GM19328 (cell line): ENCODE data around the gene TOB1.
"Not testable (repeated sequence)": the region's sequence is repeated elsewhere in the genome, so short reads cannot be mapped to it uniquely, and the experiment has no call there.

ENCODE experiments used
- ATAC-seq: cut with Tn5 transposase; IDR thresholded peaks from one replicate; pipeline ENCODE4 v1.9.1; 2021; ENCODE audit warnings: mild to moderate bottlenecking, moderate library complexity; ENCODE audit not compliant: unreplicated experiment

TOB1 gene

DNA sequence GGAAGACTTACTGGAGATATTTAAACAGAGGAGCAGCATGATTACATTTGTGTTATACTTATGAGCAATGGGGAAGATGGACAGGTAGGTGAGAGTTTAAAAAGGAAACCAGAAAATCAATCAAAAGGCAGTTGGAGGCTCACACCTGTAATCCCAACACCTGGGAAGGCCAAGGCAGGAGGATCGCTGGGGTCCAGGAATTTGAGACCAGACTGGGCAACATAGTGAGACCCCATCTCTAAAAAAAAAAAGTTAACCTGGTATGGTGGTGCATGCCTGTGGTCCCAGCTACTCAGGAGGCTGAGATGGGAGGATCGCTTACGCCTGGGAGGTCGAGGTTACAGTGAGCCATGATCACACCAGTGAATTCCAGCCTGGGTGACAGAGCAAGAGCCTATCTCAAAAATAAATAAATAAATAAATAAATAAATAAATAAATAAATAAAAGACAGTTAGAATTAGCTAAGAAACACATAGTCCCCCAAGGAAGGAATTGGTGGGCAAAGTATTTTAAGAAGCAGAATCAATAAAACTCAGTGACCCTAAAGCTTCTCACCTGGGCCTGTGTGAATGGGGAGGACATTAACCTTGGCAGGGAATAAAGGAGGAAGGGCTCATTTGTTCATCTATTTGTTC, 32.3 kb upstream of the TOB1 start:
- no peak for ATAC-seq

DNA sequence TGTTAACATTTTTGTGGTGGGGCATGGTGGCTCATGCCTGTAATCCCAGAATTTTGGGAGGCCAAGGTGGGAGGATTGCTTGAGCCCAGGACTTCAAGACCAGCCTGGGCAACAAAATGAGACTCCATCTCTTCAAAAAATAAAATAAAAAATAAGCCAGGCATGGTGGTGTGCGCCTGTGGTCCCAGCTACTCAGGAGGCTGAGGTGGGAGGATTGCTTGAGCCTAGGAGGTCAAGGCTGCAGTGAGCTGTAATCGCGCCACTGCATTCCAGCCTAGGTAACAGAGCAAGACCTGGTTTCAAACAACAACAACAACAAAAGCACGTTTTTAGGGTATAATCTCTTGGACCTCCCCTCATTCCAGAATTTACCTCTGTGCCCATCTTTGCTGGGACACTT, 28.4 kb upstream of the TOB1 start:
- ATAC-seq: not testable (repeated sequence)

DNA sequence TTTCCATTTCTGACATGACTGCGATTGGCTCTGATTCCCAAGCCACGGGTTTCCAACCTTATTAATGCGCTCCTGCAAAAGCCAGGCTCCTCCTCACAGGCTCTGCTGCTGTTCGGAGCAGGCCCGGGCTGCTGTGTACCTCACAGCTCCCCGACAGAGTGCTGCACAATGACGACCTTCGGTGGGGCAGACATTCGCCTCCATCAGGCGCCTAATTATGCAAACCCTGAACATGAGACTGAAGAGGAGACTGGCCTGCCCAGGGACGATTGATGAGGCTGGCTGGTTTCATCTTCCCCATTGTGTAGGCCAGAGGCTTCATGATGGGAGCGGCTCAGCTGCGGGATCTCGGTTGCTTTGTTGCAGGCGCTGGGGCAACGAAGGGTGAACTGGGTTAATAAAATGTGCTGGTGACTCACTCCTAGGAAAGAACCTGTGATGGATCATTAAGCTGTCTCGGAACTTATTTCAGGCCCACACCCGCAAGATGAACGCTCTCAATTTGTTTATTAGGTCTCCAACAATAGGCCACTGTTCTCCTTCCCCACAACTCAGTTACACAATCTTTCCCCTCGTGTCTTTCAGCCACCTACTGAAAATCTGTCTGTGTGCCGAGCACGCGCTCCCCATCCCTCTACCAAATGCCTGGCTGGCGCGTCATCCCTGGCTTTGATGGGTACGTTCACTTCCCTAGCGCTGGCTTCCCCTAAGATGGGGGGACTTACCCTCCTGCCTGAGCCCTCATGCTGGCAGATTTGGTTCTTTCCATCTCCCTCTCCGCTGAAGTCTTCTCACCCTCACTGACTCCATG, 27.2 kb upstream of the TOB1 start:
- no peak for ATAC-seq

DNA sequence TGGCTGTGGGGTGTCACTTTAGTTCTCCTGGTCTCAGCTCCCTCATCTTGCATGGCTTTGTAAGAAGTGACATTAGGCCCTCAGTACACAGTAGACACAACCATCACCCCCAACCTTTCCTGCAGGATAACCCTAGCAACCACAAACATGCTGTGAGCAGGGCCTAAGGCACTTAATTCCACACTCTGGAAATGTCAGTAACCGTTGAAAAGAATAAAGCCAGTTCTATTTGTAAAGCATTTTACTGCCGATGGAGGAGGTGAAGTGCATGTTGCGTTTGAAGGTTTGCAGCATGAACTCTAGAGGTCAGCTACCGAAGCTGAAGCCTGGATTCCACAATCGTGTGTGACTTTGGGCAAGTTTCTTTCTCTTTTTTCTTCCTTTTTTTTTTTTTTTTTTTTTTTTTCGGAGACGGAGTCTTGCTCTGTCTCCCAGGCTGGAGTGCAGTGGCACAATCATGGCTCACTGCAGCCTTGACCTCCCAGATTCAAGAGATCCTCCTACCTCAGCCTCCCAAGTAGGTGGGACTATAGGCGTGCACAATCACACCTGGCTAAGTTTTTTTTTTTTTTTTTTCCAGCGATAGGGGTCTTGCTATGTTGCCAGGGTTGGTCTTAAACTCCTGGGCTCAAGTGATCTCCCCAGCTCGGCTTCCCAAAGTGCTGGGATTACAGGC, 26.1 kb upstream of the TOB1 start:
- ATAC-seq: no peak

DNA sequence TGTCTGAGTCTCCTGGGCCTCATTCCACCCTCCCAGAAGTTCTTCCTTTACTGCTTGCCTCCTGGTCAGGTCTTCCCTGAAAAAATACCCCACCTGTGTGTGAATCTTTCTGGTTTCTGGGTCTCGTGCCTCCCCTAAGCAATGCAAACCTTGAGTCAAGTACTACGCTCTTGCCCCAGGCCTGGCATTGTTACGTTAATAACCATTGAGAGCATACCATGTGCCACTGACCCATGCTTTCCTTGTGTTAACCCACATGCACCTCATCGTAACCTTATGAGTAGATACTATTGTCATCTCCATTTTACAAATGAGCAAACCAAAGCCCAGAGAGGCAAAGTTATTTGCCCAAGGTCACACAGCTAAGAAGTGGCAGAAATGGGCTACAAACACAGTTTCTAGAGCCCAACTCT, 25.4 kb upstream of the TOB1 start:
- no peak for ATAC-seq

DNA sequence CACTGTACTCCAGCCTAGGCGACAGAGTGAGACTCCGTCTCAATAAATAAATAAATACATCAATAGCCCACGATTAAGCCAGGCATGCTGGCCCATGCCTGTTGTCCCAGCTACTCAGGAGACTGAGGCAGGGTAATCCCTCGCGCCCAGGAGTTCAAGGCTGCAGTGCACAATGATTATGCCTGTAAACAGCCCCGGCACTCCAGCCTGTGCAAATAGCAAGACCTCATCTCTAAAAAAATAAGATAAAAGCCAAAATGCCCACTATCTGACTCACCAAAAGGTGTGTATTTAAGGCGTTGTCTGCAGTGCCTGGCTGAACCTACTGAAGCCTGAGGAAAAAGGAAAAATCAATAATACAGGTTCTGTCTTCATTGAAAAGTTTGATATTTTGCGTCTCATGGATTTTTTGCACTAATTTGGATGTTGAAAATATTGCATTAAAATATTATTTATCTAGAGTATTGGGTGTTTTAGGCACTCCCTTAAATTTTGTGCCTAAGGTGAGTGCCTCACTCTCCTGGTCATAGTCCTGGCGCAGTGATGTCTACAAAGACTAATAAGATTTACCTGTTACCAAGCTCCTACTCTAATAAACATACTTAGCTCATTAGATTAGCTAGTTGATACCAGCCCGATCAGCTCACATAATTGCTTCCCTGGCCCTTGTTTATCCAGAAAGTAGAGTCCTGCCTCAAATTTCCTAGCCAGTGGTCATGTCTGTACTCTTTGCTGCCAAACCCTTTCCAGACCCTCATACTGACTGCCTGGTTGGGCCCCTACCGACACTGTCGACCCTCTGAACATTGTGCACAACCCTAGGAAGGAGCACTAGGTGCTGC, 24.7 kb upstream of the TOB1 start:
- no peak for ATAC-seq

DNA sequence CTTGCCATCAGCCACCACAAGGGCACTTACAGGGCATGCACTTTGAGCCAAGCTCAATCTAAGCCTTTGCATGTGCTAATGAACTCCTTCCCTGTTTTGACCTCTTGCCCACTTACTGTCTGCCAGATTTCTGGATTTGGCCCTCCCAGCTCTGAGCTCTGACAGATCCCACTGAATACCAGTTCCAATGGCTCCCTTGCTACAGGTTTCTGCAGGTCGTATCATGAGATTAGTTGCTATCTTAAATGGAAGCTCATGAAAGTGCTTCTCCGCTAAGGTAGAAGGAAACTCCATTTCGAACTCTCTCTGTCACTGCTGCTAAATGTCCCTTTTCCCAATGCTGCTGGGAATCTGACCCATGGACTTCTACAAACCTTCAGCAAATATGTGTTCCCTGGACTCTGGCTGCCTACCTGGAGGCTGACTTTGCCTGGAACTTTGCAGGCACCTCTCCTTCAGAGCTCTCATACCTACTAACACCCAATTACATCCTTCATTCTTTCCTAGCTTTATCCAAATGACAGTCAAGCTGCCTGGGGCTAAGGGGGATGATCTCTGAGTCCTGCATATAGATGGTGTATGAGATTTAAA, 23.5 kb upstream of the TOB1 start:
- no peak for ATAC-seq

DNA sequence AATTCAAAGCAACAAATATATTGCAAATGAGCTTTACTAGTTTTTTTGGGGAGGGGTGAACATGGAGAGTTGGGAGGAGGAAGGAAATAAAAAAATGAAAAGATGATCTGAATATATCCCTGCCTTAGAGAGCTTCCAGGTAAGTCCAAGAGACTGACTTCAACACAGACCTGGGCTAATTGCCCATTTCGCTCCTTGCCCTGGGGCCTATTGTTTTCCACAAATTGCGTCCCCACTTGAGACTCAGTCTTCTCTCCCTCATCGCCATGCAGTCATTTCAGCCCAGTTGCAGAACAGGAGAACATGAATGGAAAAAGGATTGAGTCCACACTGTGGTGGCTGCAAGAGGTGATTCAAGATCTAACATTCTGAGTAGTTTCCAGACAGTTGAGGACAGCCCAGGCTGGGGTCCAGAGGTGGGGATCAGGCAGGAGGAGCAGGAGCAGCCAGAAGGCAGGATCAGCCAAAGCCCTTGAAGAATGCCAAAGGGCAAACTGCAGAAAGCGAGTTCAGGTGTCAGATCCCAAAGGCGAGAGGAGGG, 21.6 kb upstream of the TOB1 start:
- no peak for ATAC-seq

DNA sequence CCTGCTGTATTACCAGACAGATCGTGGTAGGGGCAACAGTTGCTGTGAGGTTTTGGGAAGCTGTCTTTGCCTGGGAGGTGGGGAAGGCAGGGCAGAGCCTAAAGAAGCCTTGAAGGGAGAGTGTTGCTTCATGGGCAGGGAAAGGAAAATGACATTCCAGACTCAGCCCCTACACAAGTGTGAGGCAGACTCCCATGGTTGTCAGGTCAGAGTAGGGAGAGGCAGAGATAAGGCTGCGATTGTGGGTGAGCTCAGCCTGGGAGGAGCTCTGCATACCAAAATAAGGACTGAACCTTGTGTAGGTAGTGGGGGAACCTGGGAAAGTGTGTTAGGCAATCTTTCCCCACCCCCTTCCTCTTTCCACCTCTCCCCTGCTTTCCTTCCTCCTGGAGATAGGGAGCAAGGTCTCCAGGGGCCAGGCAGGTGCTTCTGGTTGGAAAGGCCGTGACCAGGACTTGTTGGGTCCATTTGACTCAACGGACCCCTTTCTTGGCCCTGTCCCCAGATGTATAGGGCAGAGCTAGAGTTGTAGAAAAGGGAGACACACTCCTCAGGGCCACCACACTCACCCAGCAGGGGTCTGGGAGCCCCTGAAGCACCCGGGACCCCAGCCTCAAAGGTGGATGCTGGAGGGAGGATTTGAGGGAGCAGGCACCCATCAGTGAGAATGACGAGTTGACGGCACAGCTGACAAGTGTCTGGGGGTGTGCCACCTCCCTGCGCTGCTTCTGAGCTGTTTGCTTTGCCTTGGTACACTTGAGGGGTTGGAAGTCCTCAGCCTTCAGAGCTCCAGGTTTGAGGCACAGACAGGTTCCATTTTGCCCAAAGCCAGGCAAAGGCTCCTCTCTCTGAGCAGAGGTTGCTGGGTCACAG, 18.5 kb upstream of the TOB1 start:
- no peak for ATAC-seq

DNA sequence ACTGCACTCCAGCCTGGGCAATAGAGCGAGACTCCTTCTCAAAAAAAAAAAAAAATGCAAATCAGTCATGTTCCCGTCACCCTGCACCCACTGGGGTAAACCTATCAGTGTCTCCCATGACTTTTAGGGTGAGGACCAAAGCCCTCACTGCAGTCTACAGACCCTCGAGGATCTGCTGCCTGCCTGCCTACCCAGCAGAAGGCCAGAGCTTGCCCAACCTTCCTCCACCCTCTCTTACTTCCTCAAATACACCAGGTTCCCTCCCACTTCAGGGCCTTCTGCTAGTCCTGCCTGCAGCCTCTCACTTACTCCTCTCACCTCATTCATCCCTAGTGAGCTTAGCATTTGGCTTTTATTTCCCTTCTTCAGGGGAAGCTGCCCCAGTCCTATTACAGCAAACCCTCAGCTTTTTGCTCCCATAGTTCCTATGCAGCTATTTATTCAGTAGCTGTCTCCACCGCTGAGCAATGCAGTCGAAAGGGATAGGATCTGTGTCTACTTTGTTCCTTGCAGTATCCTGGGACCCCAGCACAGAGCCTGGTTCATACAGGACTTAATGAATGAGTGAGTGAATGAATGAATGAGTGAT, 17.8 kb upstream of the TOB1 start:
- ATAC-seq: no peak

DNA sequence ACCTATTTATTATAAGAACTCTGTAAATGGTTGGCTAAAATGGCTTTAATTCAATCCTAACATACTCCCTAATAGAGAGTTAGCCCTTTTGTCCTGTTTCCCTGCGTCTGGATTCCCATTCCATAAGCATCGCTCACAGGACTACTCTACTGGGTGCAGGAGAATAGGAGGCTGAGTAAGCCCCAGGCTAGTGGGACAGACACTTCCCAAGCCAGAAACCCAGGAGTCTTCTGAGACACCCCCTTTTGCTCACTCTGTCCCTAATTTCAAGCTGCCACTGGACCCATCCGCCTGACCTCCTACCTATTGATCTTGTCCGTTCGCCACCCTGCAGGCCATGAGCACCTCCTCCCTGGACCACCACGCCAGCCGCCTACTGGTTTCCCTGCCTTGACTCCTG, 16.7 kb upstream of the TOB1 start:
- ATAC-seq: no peak

DNA sequence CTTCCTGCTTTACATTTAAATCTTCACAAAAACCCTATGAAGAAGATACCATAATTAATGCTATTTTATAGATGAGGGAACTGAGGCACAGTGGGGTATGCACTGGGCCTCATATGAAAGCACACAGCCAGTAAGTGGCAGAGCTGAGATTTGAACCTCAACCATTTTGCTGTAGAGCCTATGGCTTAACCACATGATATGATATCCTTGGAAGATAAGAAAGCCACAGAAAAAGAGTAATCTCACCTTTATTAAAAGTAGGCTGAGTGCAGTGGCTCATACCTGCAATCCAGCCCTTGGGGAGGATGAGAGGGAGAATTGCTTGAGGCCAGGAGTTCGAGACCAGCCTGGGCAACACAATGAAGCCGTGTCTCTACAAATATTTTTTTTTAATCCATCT, 15.0 kb upstream of the TOB1 start:
- ATAC-seq: no peak

DNA sequence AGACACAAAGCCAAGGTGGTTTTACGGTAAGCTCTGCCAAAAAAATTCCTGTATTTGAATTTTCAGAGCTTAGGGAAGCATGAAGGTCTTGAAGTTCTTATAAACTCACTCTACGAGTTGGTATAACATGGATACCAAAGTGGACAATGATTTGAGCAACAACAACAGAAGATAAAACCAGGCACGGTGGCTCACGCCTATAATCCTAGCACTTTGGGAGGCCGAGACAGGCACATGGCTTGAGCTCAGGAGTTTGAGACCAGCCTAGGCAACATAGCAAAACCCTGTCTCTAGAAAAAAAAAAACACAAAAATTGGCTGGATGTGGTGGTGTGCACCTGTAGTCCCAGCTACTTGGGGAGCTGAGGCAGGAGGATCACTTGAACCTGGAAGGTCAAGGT, 12.9 kb upstream of the TOB1 start:
- no peak for ATAC-seq

DNA sequence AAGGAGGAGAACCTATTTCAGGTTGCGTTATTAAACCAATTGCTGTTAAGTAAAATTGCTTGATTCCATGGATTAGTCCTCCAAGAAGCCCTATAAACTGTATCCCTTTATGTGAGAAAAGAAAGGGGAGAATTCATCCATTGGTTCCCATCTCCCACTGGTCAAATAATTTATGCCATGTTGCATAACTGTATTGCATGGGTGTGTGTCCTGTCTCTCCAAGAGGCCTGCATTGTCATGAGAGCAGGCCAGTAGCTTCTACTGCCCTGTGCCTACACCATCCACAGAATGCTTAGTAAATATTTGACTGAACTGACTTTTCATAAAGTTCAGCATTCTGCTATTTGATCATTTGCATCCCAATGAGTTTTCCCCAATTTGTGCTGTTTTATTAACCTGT, 11.7 kb upstream of the TOB1 start:
- no peak for ATAC-seq

DNA sequence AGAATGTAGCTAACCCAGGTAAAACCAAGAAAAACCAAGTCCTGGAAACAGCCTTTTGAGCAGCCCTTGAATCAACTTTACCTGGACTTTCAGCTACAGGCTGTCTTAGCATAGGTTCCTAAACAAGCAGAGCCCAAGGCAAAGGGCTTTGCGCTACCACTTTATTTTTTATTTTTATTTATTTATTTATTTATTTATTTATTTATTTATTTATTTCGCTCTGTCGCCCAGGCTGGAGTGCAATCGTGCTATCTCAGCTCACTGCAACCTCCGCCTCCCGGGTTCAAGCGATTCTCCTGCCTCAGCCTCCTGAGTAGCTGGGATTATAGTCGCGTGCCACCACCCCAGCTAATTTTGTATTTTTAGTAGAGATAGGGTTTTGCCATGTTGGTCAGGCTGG, 10.9 kb upstream of the TOB1 start:
- not testable (repeated sequence) for ATAC-seq

DNA sequence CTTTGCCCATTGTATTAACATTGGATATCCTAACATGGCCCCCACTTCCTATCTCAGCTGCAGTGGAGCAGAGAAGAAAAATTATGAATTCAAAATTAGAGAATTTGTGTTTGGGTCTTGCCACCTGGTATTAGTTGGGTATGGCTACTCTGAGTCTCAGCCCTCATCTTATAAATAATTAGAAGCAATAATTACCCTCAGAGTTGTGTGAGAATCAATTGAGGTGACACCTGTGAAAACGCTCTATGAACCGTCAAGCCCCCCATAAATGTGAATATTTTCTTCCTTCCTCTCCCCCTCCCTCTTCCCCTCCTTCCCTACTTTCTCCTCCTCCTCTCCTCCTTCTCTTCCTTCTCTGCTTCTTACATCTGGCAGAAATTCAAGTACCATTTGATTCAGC, 8.9 kb upstream of the TOB1 start:
- no peak for ATAC-seq

DNA sequence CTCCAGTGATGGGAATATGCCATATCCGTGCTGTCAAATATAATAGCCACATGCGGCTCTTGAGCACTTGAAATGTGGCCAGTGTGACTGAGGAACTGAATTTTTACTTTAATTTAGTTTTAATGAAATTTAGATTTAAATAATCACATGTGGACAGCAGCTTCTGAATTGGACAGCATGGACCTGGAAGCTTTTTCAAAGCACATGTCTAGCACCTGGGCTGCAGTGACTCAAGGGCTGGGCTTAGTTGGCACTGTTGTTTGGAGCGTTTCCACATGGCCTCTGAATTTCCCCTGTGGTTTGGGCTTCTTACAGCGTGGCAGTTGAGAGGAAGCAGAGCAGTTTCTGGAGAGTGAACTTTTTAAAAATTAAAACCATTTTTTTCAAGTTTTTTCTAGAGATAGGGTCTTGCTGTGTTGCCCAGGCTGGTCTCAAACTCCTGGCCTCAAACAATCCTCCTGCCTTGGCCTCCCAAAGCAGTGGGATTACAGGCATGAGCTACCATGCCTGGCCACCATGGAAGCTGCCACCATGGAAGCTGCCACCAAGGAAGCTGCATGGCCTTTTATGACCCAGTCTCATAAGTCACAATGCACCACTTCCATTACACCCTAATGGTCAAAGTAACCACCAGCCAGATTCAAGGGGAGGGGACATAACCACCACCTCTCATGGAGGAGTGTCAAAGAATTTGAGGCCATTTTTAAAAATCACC, 6.7 kb upstream of the TOB1 start:
- no peak for ATAC-seq

DNA sequence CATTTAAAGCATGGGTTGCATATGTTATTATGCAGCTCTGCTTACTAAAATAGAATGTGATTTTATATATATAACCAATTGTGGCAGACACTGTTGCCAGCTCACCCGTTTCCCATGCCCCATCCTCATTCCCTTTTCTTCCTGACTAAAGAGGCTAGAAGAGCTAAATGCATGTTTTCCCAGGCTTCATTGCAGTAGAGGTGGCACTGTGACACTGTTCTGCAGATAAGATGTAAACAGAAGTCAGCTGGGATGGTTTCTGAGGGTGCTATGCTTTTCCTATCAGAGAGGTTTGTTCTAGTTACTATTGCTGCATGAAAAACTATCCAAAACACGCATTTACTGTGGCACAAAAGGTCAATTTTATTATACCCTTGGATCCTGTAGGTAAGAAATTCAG, 5.7 kb upstream of the TOB1 start:
- no peak for ATAC-seq

DNA sequence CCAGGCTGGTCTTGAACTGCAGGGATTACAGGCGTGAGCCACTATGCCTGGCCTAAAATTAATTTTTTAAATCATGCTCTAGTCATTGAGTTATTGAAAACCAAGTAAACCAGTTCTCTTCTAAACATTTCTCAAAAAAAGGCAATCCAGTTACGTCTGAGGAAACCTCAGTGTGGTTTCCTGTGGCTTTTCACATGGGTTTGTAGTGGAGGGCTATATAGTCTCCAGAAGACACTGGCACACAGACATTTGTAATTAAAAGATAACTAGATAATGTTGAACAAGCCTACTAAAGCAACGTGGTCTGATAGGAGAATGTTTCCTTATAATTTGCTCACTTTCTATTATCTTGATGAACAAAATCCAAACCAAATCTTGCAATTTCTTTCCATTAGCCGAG, 5.2 kb upstream of the TOB1 start:
- no peak for ATAC-seq
